ENCODE data around the gene CUEDC1.

DNA sequence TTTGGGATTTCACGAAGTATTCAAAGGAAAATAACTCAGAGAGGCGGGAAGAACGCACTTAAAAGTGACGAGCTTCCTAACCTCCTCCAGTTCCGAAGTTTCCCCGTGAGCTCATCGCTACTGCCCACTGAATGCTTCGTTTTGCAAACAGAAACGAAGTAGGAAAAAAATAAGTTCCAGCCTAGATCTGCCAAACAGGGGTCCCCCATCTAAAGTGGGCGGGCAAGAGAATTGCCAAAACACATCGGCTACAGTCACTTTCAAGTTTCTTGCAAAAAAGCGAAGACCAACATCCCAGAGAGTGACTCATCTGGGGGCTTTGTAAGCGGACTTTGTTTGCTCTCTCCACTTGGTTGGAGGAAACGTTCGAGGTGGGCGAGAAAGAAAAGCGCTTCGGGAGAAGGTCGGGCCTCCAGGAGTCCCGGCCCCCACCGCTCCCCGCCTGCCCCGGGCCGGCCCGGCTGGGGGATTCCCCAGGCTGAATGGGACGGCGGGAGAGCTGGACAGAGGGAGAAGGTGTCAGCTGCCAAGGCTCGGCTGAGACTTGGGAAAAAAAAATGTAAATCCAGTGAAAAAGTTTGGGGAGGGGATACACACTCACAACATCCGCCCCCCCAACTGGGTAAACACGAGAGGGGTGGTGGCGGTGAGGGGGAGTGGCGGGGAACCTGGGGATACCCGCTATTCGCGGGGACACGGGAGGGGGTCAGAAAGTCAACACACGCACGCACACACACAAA is 31.8 kb upstream of the CUEDC1 start:
- TF ChIP-seq, protein P1, sequence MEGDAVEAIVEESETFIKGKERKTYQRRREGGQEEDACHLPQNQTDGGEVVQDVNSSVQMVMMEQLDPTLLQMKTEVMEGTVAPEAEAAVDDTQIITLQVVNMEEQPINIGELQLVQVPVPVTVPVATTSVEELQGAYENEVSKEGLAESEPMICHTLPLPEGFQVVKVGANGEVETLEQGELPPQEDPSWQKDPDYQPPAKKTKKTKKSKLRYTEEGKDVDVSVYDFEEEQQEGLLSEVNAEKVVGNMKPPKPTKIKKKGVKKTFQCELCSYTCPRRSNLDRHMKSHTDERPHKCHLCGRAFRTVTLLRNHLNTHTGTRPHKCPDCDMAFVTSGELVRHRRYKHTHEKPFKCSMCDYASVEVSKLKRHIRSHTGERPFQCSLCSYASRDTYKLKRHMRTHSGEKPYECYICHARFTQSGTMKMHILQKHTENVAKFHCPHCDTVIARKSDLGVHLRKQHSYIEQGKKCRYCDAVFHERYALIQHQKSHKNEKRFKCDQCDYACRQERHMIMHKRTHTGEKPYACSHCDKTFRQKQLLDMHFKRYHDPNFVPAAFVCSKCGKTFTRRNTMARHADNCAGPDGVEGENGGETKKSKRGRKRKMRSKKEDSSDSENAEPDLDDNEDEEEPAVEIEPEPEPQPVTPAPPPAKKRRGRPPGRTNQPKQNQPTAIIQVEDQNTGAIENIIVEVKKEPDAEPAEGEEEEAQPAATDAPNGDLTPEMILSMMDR (IDR thresholded peaks at IDR 0.05): no peak
- TF ChIP-seq POLR2A (IDR thresholded peaks at IDR 0.05): peak; percentile 24 to 55
